Stimulated activated CD4-positive, alpha-beta T cell treated with anti-CD3 and anti-CD28 coated beads, Interleukin-12 subunit alpha, Interleukin-12 subunit beta, amount 100 ng/mL, for 48 hours (primary cell): ENCODE data around the gene UBAP2.
"Not testable (repeated sequence)": the region's sequence is repeated elsewhere in the genome, so short reads cannot be mapped to it uniquely, and the experiment has no call there.

Experiments used
- DNase-seq, 3 donors: peaks; one replicate each; pipeline ENCODE4 v3.0.0-alpha.2; 2020; ENCODE audit warnings: low read depth in 2 of 3, low spot score in 1 of 3

The UBAP2 gene

GRCh38 chr9:33976414-33976813 lies 72.3 kb downstream of the UBAP2 start:
- no peak for DNase-seq

DNA sequence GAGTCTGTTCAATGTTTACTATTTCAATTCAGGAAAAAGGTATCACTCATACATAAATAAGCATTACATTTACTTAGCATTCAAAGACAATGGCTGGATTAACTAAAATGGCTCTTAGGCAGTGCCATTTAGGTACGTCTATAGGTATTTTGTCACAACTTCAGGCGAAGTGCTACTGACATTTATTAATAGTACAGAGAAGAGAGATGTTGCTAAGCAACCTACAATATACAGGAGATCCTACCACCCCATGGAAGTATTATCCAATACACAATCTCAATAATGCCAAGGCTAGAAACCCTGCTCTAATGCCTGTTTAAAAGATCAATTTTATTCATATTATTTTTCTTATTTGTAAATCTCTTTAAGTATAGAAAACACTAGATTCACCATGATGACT lies 76.0 kb downstream of the UBAP2 start:
- DNase-seq: no peak

- DNase-seq: no peak
Observed at GRCh38 chr9:33964086-33964768, 84.5 kb downstream of the UBAP2 start.

- DNase-seq: not testable (repeated sequence)
Observed at GRCh38 chr9:33962468-33962867, 86.2 kb downstream of the UBAP2 start.

- no peak for DNase-seq
Observed at GRCh38 chr9:33959725-33960124, 89.0 kb downstream of the UBAP2 start.

- no peak for DNase-seq
Observed at GRCh38 chr9:33956544-33956943, 92.1 kb downstream of the UBAP2 start.

DNA sequence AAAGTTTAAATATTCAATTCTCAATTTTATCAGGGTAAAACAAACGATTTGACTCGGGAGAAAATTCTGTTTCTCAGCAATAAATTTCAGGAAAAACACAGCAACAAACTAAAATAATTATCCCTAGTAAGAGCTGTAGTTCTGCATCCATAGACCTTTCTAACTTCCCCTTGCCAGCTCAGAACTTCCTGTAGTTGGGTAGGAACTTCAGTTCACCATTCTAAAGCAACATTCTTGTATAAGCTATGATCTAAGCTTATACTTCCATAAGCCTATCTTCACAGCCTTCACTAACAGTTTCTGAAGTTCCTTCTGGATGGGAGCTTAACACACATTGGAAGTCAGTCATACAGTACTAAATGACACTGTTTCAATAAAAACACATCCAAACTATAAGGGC lies 96.6 kb downstream of the UBAP2 start:
- no peak for DNase-seq

DNA sequence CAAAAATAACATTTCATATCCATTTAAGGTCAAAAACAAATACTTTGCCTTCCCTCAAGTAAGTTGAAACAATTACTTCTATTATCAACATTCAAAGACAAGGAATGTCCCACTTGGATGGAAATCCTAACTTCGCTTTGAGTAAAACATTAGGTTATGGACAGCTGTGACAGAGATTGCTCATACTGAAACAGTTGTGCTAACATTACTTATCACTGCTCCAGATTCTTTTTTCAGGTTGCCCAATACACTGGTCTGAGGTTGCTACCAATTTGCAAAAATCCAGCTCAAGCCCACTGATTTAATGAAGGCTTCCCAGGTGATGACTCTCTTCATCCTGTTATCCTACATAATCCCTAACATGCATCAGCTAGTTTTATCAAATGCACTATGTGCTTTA lies 98.3 kb downstream of the UBAP2 start:
- no peak for DNase-seq

GRCh38 chr9:33946779-33947535 lies 101.7 kb downstream of the UBAP2 start:
- no peak for DNase-seq

GRCh38 chr9:33943389-33943788 lies 105.3 kb downstream of the UBAP2 start:
- DNase-seq: no peak

DNA sequence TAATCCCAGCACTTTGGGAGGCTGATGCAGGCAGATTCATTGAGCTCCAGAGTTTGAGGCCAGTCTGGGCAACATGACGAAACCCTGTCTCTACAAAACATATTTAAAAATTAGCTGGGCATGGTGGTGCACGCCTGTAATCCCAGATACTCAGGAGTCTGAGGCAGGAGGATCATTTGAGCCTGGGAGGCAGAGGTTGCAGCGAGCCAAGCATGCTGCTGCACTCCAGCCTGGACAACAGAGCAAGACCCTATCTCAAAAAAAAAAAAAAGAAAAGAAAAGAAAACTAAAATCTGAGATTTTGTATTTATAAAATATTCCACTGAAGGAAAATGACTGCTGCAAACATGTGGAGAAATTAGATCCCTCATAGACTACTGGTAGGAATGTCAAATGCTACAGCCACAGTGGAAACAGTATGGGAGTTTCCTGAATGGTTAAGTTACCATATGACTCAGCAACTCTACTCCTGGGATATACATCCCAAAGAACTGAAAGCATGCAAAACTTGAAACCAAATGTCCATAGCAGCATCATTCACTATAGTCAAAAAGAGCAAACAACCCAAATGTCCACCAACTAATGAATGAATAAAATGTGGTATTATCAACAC lies 106.1 kb downstream of the UBAP2 start:
- no peak for DNase-seq

- no peak for DNase-seq
Observed at GRCh38 chr9:33939924-33940874, 108.5 kb downstream of the UBAP2 start.

- DNase-seq: no peak
Observed at GRCh38 chr9:33934188-33934878, 114.4 kb downstream of the UBAP2 start.

DNA sequence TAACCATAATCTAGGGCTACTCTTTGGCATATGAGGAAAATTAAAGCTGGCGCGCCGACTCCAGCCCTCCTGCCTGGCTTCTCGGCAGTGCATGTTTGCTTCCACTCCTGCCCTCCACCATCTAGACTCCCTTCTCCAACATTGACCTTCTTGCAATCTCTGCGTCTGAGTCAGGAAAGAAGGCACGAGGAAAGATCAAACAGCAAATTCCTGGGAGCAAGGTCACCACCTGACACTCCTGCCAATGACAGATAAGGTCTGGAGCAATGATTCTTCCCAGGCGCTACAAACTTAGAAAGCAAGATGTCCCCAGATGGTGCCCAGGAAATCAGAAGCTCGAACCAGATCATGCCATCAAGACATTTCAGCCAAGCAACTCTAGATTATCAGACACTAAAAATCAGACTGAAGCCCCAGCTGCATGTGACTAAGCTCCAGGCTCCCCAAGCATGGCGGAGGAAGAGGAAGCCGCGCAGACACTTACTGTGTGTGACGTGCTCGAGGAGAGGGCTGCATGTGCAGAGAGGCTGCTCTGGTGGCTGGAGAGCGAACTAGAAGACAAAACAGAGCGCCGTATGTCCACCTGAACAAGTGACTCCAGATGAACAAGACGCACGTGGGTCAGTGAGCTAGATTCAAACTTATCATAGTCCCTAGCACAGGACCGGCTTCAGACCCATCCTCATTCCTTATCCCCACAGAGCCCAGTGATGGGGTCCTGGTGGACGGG lies 116.4 kb downstream of the UBAP2 start:
- no peak for DNase-seq

GRCh38 chr9:33931326-33931725 lies 117.4 kb downstream of the UBAP2 start:
- no peak for DNase-seq

GRCh38 chr9:33927694-33928093 lies 121.0 kb downstream of the UBAP2 start:
- no peak for DNase-seq

- DNase-seq: no peak
Observed at GRCh38 chr9:33926746-33927485, 121.8 kb downstream of the UBAP2 start.

- DNase-seq: peak in 1 of 3 donors; percentile 13
Observed at GRCh38 chr9:33924978-33925797, 123.5 kb downstream of the UBAP2 start.
